Skeletal muscle tissue (tissue), 4 donors: ENCODE data around the gene IGF1R. TPM values are rescaled to one million over a fixed set of nuclear protein-coding genes. Genes with fewer than 3 reads are reported as not detected.

Experiments used
- H3K27ac ChIP-seq: one replicate; pipeline ENCODE4 v1.7.0; 2013; ENCODE audit warnings: mild to moderate bottlenecking, low read depth, low read length, inconsistent platforms
- H3K27me3 ChIP-seq, 3 donors: one replicate each; pipeline ENCODE4 v1.7.0; 2013; ENCODE audit warnings: low read length in 3 of 3; ENCODE audit not compliant: control insufficient read depth in 3 of 3, insufficient read depth in 3 of 3
- H3K36me3 ChIP-seq, 3 donors: one replicate each; pipeline ENCODE4 v1.7.0; 2013; ENCODE audit warnings: low read length in 3 of 3; ENCODE audit not compliant: control insufficient read depth in 3 of 3, insufficient read depth in 3 of 3
- H3K4me1 ChIP-seq, 3 donors: one replicate each; pipeline ENCODE4 v1.7.0; 2013; ENCODE audit warnings: low read length in 3 of 3, mild to moderate bottlenecking in 3 of 3; ENCODE audit not compliant: control insufficient read depth in 3 of 3, insufficient read depth in 3 of 3
- H3K4me3 ChIP-seq, 3 donors: one replicate each; pipeline ENCODE4 v1.7.0; 2013; ENCODE audit warnings: low read length in 3 of 3
- H3K9ac ChIP-seq, 3 donors: one replicate each; pipeline ENCODE4 v1.7.0; 2013; ENCODE audit warnings: low read length in 3 of 3, mild to moderate bottlenecking in 3 of 3, moderate library complexity in 2 of 3, low read depth in 1 of 3
- H3K9me3 ChIP-seq, 3 donors: one replicate each; pipeline ENCODE4 v1.7.0; 2013; ENCODE audit warnings: low read length in 3 of 3; ENCODE audit not compliant: control insufficient read depth in 3 of 3
- total RNA-seq: library from RNA; depleted of rRNA; stranded (reverse); fragments of >200 nt; gene quantifications from one replicate; pipeline ENCODE4 v1.2.3, GENCODE V29; 2014
- donor health status: Osteomylitis.

The IGF1R gene
- total RNA-seq, 1 donor from 2014 or later, result 25.6 TPM

DNA sequence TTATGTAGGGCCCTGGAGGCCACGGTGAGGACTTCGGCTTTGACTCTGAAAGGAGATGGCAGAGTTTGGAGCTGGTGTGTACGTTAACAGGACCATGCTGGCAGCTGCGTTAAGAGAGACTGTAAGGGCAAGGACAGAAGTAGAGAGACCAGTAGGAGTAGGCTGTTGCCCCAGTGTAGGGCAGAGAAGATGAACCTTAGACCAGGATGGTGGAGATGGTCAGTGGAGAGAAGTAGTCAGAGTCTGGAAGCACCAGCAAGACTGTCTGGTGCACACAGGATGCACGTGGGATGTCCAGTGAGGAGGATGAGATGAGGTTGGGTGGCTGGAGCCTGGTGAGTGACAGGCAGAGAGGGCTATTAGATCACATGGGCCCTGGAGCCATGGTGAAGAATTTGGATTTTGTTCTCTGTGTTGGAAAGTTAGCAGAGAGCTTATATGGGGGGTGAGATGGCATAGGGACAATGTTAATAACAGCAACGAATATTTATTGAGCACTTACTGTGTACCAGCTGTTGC, 150.1 kb downstream of the IGF1R start:
- H3K27me3 ChIP-seq, result no peaks in the 10 kb centered on the region
- no peaks in the 10 kb centered on the region for H3K9me3 ChIP-seq
- H3K27ac ChIP-seq, result no peak overlapping the region
- H3K36me3 ChIP-seq, result no peaks in the 10 kb centered on the region
- H3K4me1 ChIP-seq, result peaks cover 20 to 27% (median 26%) of the 10 kb centered on the region in 3 donors
- no peak overlapping the region for H3K9ac ChIP-seq
- no peak overlapping the region for H3K4me3 ChIP-seq

DNA sequence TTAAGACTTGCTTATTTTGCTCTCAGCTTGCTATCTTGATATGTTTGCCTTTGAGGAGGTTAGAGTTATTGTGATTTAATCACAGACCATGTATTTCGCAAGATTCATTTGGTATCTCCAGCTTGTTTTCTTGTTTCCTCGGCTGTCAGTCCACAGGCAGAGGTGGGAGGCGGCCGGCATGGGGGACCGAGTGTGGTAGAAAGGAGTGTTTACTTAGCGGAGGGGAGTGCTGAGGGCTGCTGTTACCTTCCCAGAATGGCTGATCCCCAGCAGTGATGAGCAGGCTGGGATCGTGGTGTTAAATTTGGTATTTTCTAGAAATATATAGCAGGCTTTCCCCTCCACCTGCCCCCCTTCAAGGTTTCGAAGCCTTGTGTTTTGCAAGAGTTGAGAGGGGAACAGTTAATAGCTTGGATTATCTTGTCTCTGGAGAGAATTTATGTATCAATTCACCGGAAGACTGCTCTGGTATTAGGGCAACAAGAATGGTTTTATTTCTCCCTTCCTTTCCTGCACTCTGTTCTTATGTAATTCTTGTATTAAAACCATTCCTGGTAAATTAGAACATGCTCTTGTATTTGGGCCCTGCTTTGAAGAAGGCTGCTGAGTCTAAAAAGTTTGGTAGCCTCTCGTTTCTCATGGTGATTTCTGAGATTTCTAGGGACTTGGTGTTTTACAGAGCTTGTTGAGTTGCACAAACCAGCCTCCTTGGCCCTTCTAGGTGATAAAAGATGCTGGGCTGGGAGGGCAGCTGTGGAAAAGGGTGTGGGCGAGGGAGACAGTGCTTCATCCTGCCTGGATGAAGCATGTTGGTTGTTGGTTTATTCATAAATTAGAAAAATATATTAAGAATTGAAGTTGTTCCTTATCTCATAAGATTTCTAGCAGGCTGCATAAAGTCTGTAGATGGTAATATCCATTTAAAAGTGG, 151.4 kb downstream of the IGF1R start:
- H3K27me3 ChIP-seq, result no peaks in the 10 kb centered on the region
- H3K4me1 ChIP-seq, result peaks cover 20 to 27% (median 26%) of the 10 kb centered on the region in 3 donors
- no peaks in the 10 kb centered on the region for H3K36me3 ChIP-seq
- H3K4me3 ChIP-seq, result no peak overlapping the region
- no peaks in the 10 kb centered on the region for H3K9me3 ChIP-seq
- peak overlapping the region in 2 of 3 donors; percentile 8 for H3K9ac ChIP-seq
- H3K27ac ChIP-seq, result no peak overlapping the region

DNA sequence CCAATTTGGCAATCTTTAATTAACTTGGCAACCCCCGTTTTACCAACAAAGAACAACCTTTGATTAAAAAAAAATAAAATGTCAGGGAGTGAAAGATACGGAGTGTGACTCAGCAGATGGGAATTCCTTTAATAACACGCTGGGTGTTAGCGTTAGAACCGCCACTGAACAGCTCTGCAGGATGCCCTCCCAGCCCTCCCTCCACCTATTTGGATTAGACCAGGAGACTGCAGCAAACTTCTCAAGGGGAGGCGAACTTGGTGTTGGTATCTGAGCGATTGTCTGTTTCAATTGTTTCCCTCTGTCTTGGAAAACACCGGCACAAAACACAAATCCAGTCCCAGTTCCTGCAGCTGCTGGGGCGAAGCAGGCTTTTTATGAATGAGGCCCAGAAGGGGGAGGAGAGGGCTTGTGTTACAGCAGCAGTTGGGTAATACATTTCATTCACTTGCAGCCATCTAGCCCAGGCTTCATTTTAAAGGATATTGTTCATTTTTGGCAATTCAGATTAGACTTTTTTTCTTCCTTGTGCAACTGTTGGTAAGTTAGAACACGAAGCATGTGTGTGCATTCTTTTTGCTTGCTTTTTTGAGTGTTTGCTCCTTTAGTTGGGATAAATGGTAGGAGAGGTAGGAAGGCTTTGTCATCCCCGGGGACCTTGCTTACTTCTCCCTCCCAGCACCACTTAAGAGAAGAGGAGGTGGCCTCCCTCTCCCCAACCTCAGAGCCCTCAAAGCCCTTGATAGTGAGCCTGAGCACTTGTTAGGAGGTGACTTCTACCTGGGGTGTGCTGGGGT, 152.3 kb downstream of the IGF1R start:
- no peak overlapping the region for H3K27ac ChIP-seq
- peak overlapping the region in 1 of 3 donors; percentile 8 for H3K9ac ChIP-seq
- H3K36me3 ChIP-seq, result no peaks in the 10 kb centered on the region
- no peaks in the 10 kb centered on the region for H3K9me3 ChIP-seq
- peak overlapping the region; percentile 37 to 59 (median 49) for H3K4me3 ChIP-seq
- H3K4me1 ChIP-seq, result peaks cover 20 to 27% (median 26%) of the 10 kb centered on the region in 3 donors
- H3K27me3 ChIP-seq, result no peaks in the 10 kb centered on the region

DNA sequence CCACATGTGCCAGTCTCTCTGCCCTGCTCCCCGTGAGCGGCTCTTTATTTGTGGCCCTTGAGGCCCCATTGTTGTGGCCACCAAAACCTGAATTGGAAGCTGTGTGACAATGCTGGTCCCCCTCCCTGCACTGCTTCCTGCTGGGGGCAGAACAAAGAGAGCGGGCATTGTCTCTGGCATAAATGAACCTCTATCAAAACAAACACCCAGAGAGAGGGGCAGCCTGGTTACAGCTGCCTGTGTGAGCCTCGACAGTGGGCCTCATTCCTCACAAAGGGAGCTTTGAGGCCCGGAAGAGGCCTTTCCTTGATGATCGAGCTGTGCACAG, 152.9 kb downstream of the IGF1R start:
- Histone ChIP-seq H3K9me3 (no peaks in the 10 kb centered on the region), H3K9ac (no peak overlapping the region), H3K36me3 (no peaks in the 10 kb centered on the region), H3K4me3 (no peak overlapping the region), H3K27ac (no peak overlapping the region), H3K27me3 (no peaks in the 10 kb centered on the region), H3K4me1 (peaks cover 20 to 27% (median 26%) of the 10 kb centered on the region in 3 donors)

DNA sequence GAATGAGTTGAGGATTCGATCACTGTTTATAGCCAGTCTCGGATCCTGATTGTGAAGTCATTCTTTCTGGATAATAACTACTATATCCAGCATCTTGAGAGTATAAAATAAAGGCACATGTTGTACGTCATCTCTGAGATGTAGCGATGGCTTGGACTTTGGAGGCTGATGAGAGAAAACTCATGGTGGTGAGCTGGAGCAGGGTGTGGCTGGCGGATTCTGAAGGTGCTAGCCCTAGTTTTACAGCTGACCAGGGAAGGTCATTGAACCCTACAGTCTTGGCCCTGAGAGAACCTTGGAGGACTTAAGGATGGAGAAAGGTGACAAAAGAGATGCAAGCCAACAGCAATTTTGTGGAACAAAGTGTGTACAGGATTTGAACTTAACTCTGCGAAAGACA, 153.8 kb downstream of the IGF1R start:
- no peak overlapping the region for H3K4me3 ChIP-seq
- H3K36me3 ChIP-seq, result no peaks in the 10 kb centered on the region
- no peaks in the 10 kb centered on the region for H3K27me3 ChIP-seq
- peaks cover 23 to 29% (median 27%) of the 10 kb centered on the region in 3 donors for H3K4me1 ChIP-seq
- H3K9ac ChIP-seq, result no peak overlapping the region
- H3K9me3 ChIP-seq, result no peaks in the 10 kb centered on the region
- no peak overlapping the region for H3K27ac ChIP-seq

DNA sequence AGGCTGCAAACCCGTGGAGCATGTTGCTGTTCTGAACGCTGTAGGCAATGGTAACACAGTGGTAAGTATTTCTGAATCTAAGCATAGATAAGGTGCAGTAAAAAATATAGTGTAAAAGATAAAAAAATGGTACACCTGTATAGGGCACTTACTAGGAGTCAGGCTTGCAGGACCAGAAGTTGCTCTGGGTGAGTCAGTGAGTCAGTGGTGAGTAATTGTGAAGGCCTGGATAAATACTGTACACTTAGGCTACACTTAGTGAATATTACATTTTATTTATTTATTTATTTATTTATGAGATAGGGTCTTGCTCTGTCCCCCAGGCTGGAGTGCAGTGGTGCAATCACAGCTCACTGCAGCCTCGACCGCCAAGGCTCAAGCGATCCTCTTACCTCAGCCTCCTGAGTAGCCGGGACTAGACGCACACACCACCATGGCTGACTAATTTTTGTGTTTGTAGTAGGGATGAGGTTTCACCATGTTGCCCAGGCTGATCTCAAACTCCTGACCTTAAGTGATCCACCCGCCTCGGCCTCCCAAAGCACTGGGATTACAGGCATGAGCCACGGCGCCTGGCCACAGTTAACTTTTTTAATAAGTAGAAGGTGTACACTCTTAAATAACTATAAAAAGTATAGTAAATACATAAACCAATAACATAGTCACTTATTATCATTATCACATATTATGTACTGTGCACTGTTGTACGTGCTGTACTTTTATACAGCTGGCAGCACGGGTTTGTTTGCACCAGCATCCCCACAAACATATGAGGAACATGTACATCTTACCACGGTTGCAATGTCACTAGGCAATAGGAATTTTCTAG, 155.1 kb downstream of the IGF1R start:
- H3K4me3 ChIP-seq, result no peak overlapping the region
- H3K9me3 ChIP-seq, result no peaks in the 10 kb centered on the region
- H3K27ac ChIP-seq, result no peak overlapping the region
- H3K4me1 ChIP-seq, result peaks cover 25 to 34% (median 30%) of the 10 kb centered on the region in 3 donors
- H3K27me3 ChIP-seq, result no peaks in the 10 kb centered on the region
- no peaks in the 10 kb centered on the region for H3K36me3 ChIP-seq
- no peak overlapping the region for H3K9ac ChIP-seq

DNA sequence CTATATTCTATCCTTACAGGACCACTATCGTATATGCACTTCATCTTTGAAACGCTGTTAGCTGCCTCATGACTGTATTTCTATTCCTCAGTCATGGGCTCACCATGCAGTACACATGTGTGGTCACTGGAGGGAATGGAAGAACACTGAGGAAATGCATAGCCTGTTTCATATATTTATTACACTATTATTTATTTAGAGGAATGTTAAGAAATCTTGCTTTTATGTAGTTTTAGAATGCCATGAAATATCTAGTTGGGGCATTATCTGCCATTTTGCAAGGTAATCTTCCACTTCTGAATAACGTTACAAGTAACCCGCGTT, 155.7 kb downstream of the IGF1R start:
- Histone ChIP-seq H3K27ac (no peak overlapping the region), H3K4me3 (no peak overlapping the region), H3K9ac (no peak overlapping the region), H3K36me3 (no peaks in the 10 kb centered on the region), H3K27me3 (no peaks in the 10 kb centered on the region), H3K9me3 (no peaks in the 10 kb centered on the region), H3K4me1 (peaks cover 25 to 35% (median 28%) of the 10 kb centered on the region in 3 donors)

DNA sequence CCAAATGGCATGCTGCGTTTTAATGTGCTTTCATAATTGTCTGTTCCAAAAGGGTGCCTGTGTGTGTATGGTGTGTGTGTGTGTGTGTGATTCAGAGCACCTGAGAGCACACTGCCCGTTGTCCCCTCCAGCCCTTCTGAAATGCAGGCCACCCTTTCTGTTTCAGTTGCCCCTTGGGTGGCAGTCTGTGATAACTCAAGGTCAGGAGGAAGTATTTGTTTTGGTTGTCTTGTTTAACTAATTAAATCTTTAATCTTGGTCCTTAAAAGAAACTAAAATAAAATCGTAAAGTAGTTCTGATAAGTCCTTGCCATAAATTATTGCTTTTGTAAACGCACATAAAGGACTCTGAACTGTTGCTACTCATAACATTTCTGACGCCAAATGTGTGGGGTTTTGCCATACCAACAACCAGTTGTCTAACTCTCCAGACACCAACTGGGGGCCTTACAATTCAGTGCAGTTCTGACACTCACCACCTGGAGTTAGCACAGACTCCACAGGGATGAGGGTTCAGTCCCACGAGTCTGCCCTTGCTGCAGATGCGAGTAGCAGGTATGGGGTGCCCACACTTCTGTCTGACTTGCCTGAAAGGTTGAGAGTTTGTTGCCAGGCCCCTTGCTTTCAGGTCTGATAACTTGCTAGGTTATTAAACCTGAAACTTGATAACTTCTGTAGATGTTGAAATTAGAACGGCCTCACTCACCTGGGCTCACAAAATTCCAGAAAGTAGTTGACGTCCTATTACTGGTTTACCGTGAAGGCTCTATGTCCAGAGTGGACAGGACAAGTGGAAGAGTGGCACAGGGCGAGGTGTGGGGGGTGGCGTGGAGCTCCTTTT, 157.3 kb downstream of the IGF1R start:
- Histone ChIP-seq H3K4me1 (peaks cover 14 to 30% (median 16%) of the 10 kb centered on the region in 3 donors), H3K27ac (no peak overlapping the region)

More for the DNA sequence above, 157.3 kb downstream of the IGF1R start:
- Histone ChIP-seq H3K9ac (no peak overlapping the region), H3K27me3 (no peaks in the 10 kb centered on the region), H3K4me3 (no peak overlapping the region), H3K36me3 (no peaks in the 10 kb centered on the region), H3K9me3 (no peaks in the 10 kb centered on the region)
